WI38 (cell line): ENCODE data around the gene ARHGEF10L.

Experiments
- H3K4me3 ChIP-seq: 2 replicates; pipeline ENCODE4 v1.5.1; 2011; ENCODE audit warnings: low read depth, mild to moderate bottlenecking, control low read depth, low read length
- CTCF ChIP-seq: IDR thresholded peaks from 2 replicates; pipeline ENCODE4 v1.5.1; 2012; ENCODE audit warnings: low read depth, mild to moderate bottlenecking, control low read depth, low read length

The ARHGEF10L gene

GRCh38 chr1:17632106-17632505, 92.6 kb downstream of the ARHGEF10L start:
- no peak for TF ChIP-seq CTCF
- no peak overlapping the region for H3K4me3 ChIP-seq

GRCh38 chr1:17632541-17633184, 93.2 kb downstream of the ARHGEF10L start:
- H3K4me3 ChIP-seq, result no peak overlapping the region
- TF ChIP-seq CTCF, result no peak

GRCh38 chr1:17633654-17634053, 94.2 kb downstream of the ARHGEF10L start:
- no peak for TF ChIP-seq CTCF

GRCh38 chr1:17635276-17635675, 95.8 kb downstream of the ARHGEF10L start:
- TF ChIP-seq CTCF, result no peak
- H3K4me3 ChIP-seq, result no peak overlapping the region

More at GRCh38 chr1:17633654-17634053, 94.2 kb downstream of the ARHGEF10L start:
- H3K4me3 ChIP-seq, result no peak overlapping the region

- H3K4me3 ChIP-seq, result no peak overlapping the region
These were observed 96.3 kb downstream of the ARHGEF10L start for GRCh38 chr1:17635811-17636210.

GRCh38 chr1:17636612-17637011, 97.1 kb downstream of the ARHGEF10L start:
- no peak for TF ChIP-seq CTCF
- no peak overlapping the region for H3K4me3 ChIP-seq

More at GRCh38 chr1:17635811-17636210, 96.3 kb downstream of the ARHGEF10L start:
- no peak for TF ChIP-seq CTCF

GRCh38 chr1:17637055-17637454, 97.6 kb downstream of the ARHGEF10L start:
- no peak overlapping the region for H3K4me3 ChIP-seq
- no peak for TF ChIP-seq CTCF
